HEK293T (cell line): ENCODE results near the gene ANXA8L1.
A peak's percentile ranks its signal among the peaks of the same experiment; 100 is the strongest.
"Not testable (repeated sequence)": the region's sequence is repeated elsewhere in the genome, so short reads cannot be mapped to it uniquely, and the experiment has no call there.

Experiments used
- CTCF ChIA-PET: fragments of 350-600 bp; formaldehyde crosslinking; extraction: SDS; loops from one replicate; lab custom pipeline; 2021; ENCODE audit warnings: antibody characterized with exemption, inconsistent platforms; lab: Yijun Ruan, JAX
- POLR2A ChIA-PET: fragments of 350-600 bp; formaldehyde crosslinking; extraction: SDS; loops from one replicate; lab custom pipeline; 2020; ENCODE audit warnings: antibody characterized with exemption, inconsistent platforms; lab: Yijun Ruan, JAX
- DNase-seq: peaks from one replicate; pipeline ENCODE4 v3.0.0; 2012; ENCODE audit warnings: mixed read lengths; ENCODE audit errors: extremely low spot score
- ARNT ChIP-seq: fragments of 450-650 bp; IDR thresholded peaks from 2 replicates; pipeline ENCODE4 v1.6.1; 2017; ENCODE audit warnings: mild to moderate bottlenecking
- BHLHE40 ChIP-seq: fragments of 450-650 bp; IDR thresholded peaks from 2 replicates; pipeline ENCODE4 v1.6.1; 2016; ENCODE audit warnings: mild to moderate bottlenecking, moderate library complexity, borderline replicate concordance
- CTBP1 ChIP-seq: fragments of 450-650 bp; IDR thresholded peaks from 2 replicates; pipeline ENCODE4 v1.6.1; 2016; ENCODE audit warnings: borderline replicate concordance
- FOXA1 ChIP-seq: fragments of 450-650 bp; IDR thresholded peaks from 2 replicates; pipeline ENCODE4 v1.6.1; 2016; ENCODE audit warnings: mild to moderate bottlenecking
- FOXM1 ChIP-seq: fragments of 450-650 bp; IDR thresholded peaks from 2 replicates; pipeline ENCODE4 v1.6.1; 2017; ENCODE audit warnings: mild to moderate bottlenecking, borderline replicate concordance
- L3MBTL2 ChIP-seq: fragments of 450-650 bp; conservative IDR thresholded peaks from 2 replicates; pipeline ENCODE4 v1.6.1; 2016; ENCODE audit warnings: mild to moderate bottlenecking
- LEF1 ChIP-seq: fragments of 450-650 bp; IDR thresholded peaks from 2 replicates; pipeline ENCODE4 v1.6.1; 2017; ENCODE audit warnings: mild to moderate bottlenecking, borderline replicate concordance
- PKNOX1 ChIP-seq: fragments of 450-650 bp; IDR thresholded peaks from 2 replicates; pipeline ENCODE4 v1.6.1; 2016
- SP1 ChIP-seq: fragments of 450-650 bp; IDR thresholded peaks from 2 replicates; pipeline ENCODE4 v1.6.1; 2017
- TARDBP ChIP-seq: fragments of 450-650 bp; IDR thresholded peaks from 2 replicates; pipeline ENCODE4 v1.6.1; 2016
- ZNF384 ChIP-seq: fragments of 450-650 bp; IDR thresholded peaks from 2 replicates; pipeline ENCODE4 v1.6.1; 2016

The ANXA8L1 gene

GRCh38 chr10:46330894-46331293, 44.7 kb upstream of the ANXA8L1 start:
- ChIA-PET CTCF (no interaction called here), POLR2A (no interaction called here)
- TF ChIP-seq L3MBTL2 (no peak), BHLHE40 (no peak), ZNF384 (no peak), LEF1 (no peak), FOXM1 (no peak), TARDBP (no peak), SP1 (no peak), CTBP1 (no peak), FOXA1 (no peak), ARNT (no peak), PKNOX1 (no peak)
- DNase-seq, result no peak

GRCh38 chr10:46365484-46365883, 10.1 kb upstream of the ANXA8L1 start:
- CTCF ChIA-PET, DNase-seq: not testable (repeated sequence)

GRCh38 chr10:46367209-46367608, 8.4 kb upstream of the ANXA8L1 start:
- DNase-seq, CTCF ChIA-PET, POLR2A ChIA-PET: not testable (repeated sequence)

More at GRCh38 chr10:46365484-46365883, 10.1 kb upstream of the ANXA8L1 start:
- POLR2A ChIA-PET, result not testable (repeated sequence)

GRCh38 chr10:46367666-46368240, 7.8 kb upstream of the ANXA8L1 start:
- POLR2A ChIA-PET, CTCF ChIA-PET: not testable (repeated sequence)
- DNase-seq, result peak; percentile 0

- DNase-seq, CTCF ChIA-PET, POLR2A ChIA-PET: not testable (repeated sequence)
These were observed 6.6 kb upstream of the ANXA8L1 start for GRCh38 chr10:46368956-46369355.

- DNase-seq, CTCF ChIA-PET: not testable (repeated sequence)
These were observed 1.2 kb upstream of the ANXA8L1 start for GRCh38 chr10:46374410-46374809.

GRCh38 chr10:46377022-46377421, 1.4 kb downstream of the ANXA8L1 start:
- POLR2A ChIA-PET, DNase-seq, CTCF ChIA-PET: not testable (repeated sequence)

More at GRCh38 chr10:46374410-46374809, 1.2 kb upstream of the ANXA8L1 start:
- POLR2A ChIA-PET, result not testable (repeated sequence)

GRCh38 chr10:46377651-46378050, 2.1 kb downstream of the ANXA8L1 start:
- CTCF ChIA-PET, DNase-seq, POLR2A ChIA-PET: not testable (repeated sequence)

- POLR2A ChIA-PET, DNase-seq, CTCF ChIA-PET: not testable (repeated sequence)
These were observed 2.5 kb downstream of the ANXA8L1 start for GRCh38 chr10:46378108-46378507.

GRCh38 chr10:46379233-46379848, 3.8 kb downstream of the ANXA8L1 start:
- CTCF ChIA-PET, POLR2A ChIA-PET, DNase-seq: not testable (repeated sequence)

GRCh38 chr10:46385858-46386257, 10.3 kb downstream of the ANXA8L1 start:
- CTCF ChIA-PET, result not testable (repeated sequence)

GRCh38 chr10:46386694-46387093, 11.1 kb downstream of the ANXA8L1 start:
- CTCF ChIA-PET, DNase-seq, POLR2A ChIA-PET: not testable (repeated sequence)

More at GRCh38 chr10:46385858-46386257, 10.3 kb downstream of the ANXA8L1 start:
- POLR2A ChIA-PET, DNase-seq: not testable (repeated sequence)

GRCh38 chr10:46387309-46387902, 11.8 kb downstream of the ANXA8L1 start:
- CTCF ChIA-PET, DNase-seq, POLR2A ChIA-PET: not testable (repeated sequence)

GRCh38 chr10:46391422-46391821, 15.8 kb downstream of the ANXA8L1 start:
- CTCF ChIA-PET, POLR2A ChIA-PET, DNase-seq: not testable (repeated sequence)

- POLR2A ChIA-PET, CTCF ChIA-PET: not testable (repeated sequence)
- DNase-seq, result peak; percentile 3
These were observed 21.1 kb downstream of the ANXA8L1 start for GRCh38 chr10:46396441-46397279.
